ENCODE results near the gene THADA.
A peak's percentile ranks its signal among the peaks of the same experiment; 100 is the strongest.

The THADA gene

DNA sequence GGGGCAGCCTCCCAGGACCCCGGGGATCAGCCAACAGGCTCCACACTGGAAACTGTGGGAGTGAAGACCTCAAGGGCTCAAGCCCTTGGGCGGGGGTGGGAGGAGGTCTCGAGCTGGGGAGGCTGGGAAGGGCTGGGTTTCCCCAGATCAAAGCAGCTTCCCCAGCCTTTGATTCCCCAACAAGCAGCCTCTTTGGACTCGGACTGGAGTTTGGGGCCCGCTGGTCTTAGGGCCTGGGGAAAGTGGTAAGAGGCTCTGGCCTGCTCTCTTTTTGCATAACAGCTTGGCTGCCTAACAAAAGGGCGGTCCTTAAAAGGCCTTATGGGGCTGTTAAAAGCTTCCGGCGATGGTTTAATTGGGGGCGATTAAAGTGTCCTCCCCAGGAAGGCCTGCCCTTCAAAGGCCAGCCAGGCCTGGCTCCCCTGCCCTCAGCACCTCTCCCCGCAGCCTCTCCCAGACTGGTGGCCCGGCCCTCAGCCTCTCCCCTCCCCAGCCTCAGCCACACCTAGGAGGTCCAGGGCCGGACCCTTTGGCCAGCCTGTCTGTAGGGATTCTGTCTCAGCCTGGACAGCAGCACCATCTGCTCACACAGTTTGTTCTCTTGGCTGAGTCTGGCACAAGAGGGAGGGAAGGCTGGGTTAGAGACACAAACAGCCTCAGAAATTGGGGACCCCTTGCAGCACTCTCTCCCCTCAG lies 409.0 kb downstream of the THADA start:
- DNase-seq (ENCODE audit: low spot score) = no peak

DNA sequence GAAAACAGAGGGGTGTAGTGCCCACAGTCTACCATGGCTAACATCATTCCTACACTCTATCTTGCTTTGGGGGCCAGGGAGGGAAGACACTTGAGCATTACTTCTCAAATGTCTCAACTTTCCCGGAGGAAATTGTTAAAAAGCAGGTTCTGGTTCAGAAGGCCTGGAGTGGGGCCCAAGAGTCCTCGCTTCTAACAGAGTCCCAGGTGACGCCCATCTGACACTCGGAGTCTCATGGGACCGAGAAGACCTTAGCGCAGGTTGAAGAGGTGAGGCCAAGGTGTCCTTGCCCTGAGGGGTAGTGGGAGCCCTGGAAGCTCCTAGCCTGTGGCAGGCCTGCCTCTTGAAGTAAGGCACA lies 409.5 kb downstream of the THADA start:
- DNase-seq (ENCODE audit: low spot score) = no peak

DNA sequence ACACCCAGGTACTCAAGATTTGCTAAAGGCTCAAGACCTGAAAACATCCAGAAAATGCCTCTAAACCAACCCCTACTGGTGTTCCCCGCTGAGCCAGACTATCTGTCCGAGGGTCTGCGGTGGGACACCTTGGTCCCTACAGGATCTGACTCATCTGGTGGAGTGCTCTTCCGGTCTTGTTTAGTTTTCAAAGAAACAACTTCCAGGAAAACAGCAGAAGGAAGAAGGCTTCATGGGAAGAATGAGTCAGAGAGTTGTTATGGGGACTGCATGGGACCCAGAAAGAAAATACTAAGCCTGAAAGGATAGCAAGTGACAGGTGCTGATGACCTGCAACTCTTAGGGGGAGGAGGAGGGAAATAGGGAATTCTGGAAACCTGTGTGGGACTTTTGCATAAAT lies 410.7 kb downstream of the THADA start:
- no peak for DNase-seq (ENCODE audit: low spot score)

DNA sequence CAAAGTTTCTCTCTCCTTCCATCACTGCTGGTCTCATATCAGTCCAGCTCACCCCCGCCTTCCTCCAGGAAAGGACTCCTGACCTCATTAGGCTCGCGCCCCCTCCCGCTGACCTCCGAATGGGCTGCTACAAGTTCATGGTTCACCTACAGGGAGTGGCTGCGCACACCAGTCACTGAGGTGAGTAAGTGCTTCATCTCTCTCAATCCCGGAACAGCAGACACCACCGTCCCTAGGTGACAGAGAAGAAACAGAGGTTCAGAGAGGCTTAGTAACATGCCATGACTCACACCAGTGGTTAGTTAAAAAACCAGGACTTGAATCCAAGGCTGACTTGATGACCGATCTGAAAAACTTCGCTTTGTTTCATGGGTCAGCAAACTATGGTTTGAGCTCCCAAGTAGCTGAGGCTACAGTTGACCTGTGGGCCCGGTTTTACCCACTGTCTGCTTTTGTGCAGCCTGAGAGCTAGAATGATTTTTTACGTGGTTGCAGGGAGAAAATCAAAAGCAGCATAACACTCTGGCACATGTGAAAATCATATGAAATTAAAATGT lies 411.4 kb downstream of the THADA start:
- DNase-seq (ENCODE audit: low spot score) = peak; percentile 39

DNA sequence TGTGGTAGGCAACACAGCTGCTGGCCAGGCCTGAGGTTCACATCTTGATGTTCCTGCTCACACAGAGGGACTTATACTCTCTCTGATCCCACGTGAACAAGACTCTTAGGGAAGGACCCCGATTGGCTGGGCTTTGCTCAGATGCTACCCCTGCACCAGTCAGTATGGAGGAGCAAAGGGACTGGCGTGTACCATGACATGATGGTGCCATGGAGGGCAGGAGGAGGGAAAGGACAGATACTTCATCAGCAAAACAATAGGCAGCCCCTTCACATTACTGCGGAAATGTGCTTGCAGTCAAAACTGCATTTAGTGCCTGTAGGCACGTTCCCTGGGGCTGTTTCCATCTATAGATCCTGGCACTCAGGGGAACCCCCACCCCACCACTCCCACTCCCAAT lies 412.1 kb downstream of the THADA start:
- DNase-seq (ENCODE audit: low spot score) = no peak

DNA sequence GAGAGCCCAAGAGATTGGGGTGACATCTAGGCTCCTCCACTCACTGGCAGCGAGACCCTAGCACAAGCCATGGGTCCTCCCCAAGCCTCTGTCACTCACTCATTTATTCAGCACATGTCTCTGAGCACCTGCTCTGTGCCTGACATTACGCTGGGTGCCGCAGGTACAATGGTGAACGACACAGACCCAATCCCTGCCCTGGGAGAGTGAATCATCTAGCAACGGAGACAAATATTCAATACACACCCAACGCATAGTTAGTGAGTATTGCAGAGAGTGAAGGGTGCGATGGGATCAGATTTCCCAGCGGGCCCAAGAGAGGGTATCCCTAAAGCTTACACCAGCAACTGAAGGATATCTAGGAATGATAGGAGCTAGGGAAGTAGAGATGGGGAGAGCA lies 414.9 kb downstream of the THADA start:
- DNase-seq (ENCODE audit: low spot score) = no peak
